ENCODE measurements around the gene RBM6. TPM values are rescaled to one million over a fixed set of nuclear protein-coding genes. Genes with fewer than 3 reads are reported as not detected.
"Not testable (repeated sequence)": the region's sequence is repeated elsewhere in the genome, so short reads cannot be mapped to it uniquely, and the experiment has no call there.

The RBM6 gene
- total RNA-seq, 1 donor from 2014 or later, result 110 TPM

GRCh38 chr3:50028346-50028745 lies 88.4 kb downstream of the RBM6 start:
- ATAC-seq (no peak), DNase-seq (no peak)
- no peak overlapping the region for H3K27ac ChIP-seq
- no peaks in the 10 kb centered on the region for H3K9me3 ChIP-seq
- no peak overlapping the region for H3K4me3 ChIP-seq
- intact Hi-C loops (cut with DNase I), result no loop called here
- H3K36me3 ChIP-seq, result peaks cover 38% of the 10 kb centered on the region
- H3K4me1 ChIP-seq, result no peaks in the 10 kb centered on the region
- TF ChIP-seq CTCF (IDR thresholded peaks at IDR 0.05), result no peak
- H3K27me3 ChIP-seq, result no peaks in the 10 kb centered on the region

GRCh38 chr3:50031201-50031600 lies 91.3 kb downstream of the RBM6 start:
- ATAC-seq, H3K27me3 ChIP-seq, H3K4me1 ChIP-seq: not testable (repeated sequence)

GRCh38 chr3:50044976-50045375 lies 105.0 kb downstream of the RBM6 start:
- Histone ChIP-seq H3K4me1 (no peaks in the 10 kb centered on the region), H3K27me3 (no peaks in the 10 kb centered on the region), H3K27ac (no peak overlapping the region), H3K4me3 (no peak overlapping the region), H3K9me3 (no peaks in the 10 kb centered on the region), H3K36me3 (peaks cover 25% of the 10 kb centered on the region)
- intact Hi-C loops (cut with DNase I), result no loop called here
- DNase-seq (no peak), ATAC-seq (no peak)
- TF ChIP-seq CTCF (IDR thresholded peaks at IDR 0.05), result no peak

More at GRCh38 chr3:50031201-50031600, 91.3 kb downstream of the RBM6 start:
- peaks cover 26% of the 10 kb centered on the region for H3K36me3 ChIP-seq
- H3K4me3 ChIP-seq; H3K27ac ChIP-seq; H3K9me3 ChIP-seq; DNase-seq; intact Hi-C loops (cut with DNase I): not testable (repeated sequence)

DNA sequence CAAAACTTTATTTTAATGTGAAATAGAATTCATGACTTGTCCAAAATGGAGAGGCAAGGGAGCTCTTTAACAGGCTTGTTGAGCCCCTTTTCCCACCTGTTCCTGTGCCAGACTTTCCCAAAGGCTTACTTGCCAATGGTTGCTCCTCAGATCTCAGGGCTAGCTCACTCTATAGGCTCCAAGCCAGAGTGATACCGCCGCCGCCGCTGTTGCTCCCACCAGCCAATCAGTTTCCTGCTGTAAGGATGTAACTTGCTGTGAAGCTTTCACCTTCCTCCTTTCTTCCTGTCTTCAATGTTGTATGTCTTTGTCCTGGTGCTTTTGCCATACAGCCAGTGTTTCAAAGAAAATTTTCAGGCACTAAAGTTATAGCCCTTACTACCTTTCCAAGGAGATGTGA lies 107.5 kb downstream of the RBM6 start:
- H3K4me3 ChIP-seq, result no peak overlapping the region
- DNase-seq, result no peak
- H3K36me3 ChIP-seq, result peaks cover 48% of the 10 kb centered on the region
- H3K27ac ChIP-seq, result no peak overlapping the region
- no peak for TF ChIP-seq CTCF (IDR thresholded peaks at IDR 0.05)
- intact Hi-C loops (cut with DNase I), result no loop called here
- no peaks in the 10 kb centered on the region for H3K9me3 ChIP-seq
- H3K4me1 ChIP-seq, result no peaks in the 10 kb centered on the region
- H3K27me3 ChIP-seq, result no peaks in the 10 kb centered on the region
- ATAC-seq, result no peak

DNA sequence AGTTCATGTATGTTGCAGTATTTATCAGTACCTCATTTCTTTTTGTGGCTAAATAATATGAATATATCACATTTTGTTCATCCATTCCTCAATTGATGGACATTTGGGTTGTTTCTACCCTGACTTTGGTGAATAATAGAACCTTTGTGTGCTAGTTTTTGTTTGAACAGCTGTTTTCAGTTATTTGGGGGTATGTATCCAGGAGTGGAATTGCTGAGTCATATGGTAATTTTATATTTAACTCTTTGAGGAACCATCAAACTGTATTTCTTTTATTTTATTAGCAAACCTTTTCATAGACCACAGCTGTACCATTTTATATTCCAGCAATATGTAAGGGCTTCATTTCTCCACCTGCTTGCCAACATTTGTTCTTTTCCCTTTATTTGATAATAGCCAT lies 110.4 kb downstream of the RBM6 start:
- H3K9me3 ChIP-seq, result no peaks in the 10 kb centered on the region
- no peak for TF ChIP-seq CTCF (IDR thresholded peaks at IDR 0.05)
- no peak for ATAC-seq
- no peak for DNase-seq
- H3K4me3 ChIP-seq, result no peak overlapping the region
- no peaks in the 10 kb centered on the region for H3K4me1 ChIP-seq
- H3K27me3 ChIP-seq, result no peaks in the 10 kb centered on the region
- peaks cover 71% of the 10 kb centered on the region for H3K36me3 ChIP-seq
- intact Hi-C loops (cut with DNase I), result no loop called here
- H3K27ac ChIP-seq, result no peak overlapping the region

DNA sequence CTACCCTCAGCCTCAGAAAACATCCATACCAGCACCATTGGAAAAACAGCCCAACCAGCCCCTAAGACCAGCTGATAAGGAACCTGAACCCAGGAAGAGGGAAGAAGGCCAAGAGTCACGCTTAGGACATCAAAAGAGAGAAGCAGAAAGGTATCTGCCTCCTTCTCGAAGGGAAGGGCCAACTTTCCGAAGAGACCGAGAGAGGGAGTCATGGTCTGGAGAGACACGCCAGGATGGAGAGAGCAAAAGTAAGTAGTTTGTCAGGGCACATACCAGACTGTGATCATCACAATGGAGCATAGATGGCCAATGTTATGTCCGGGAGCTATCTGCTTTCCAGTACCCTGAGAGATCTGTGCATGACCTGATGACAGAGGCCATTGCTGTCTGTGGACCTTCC lies 117.8 kb downstream of the RBM6 start:
- Histone ChIP-seq H3K27ac (no peak overlapping the region), H3K27me3 (no peaks in the 10 kb centered on the region), H3K36me3 (peaks cover 92% of the 10 kb centered on the region), H3K4me3 (no peak overlapping the region), H3K9me3 (no peaks in the 10 kb centered on the region), H3K4me1 (no peaks in the 10 kb centered on the region)
- intact Hi-C loops (cut with DNase I), result no loop called here
- ATAC-seq (no peak), DNase-seq (no peak)
- no peak for TF ChIP-seq CTCF (IDR thresholded peaks at IDR 0.05)
